ENCODE results near the gene C19orf12. TPM values are rescaled to one million over a fixed set of nuclear protein-coding genes. Genes with fewer than 3 reads are reported as not detected.
A peak's percentile ranks its signal among the peaks of the same experiment; 100 is the strongest.

The C19orf12 gene
- total and polyA plus RNA-seq, 2 of the 13 experiments (the other 11 are each of a cell fraction or from before 2014, with no cell fraction given), result 17.7 to 34.4 TPM

DNA sequence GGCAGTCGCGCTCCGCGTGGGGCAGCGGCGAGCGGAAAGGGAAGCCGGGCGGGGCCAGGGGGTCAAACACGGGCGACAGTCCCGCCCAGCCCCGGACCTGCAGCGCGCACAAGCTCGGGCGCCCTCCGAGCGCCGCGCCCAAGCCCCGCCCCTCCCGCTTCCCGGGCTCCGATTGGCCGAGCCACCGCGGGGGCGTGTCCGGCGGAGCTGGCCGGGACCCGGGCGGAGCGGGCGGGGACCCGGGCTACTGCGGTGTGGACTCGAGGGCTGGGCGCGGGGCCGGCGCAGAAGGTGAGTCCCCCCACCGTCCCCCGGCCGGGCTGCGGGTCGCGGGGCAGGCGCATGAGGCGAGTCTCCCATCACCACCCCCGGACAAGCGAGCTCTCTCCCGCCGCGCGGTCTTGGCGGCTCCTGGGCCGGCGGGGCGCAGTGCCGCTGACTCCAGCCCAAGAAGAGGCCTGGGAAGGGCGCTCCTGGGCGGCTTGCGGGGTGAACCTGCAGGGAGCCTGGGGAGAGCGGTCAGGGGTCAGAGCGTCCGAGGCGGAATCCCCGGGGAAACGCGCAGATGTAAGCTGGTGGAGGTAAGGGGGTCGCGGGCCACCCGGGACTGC, 49.7 kb downstream of the C19orf12 start, which contains the start of gene PLEKHF1 (continued):
- TF ChIP-seq IRF1 (CRISPR knock-in tag; IDR thresholded peaks at IDR 0.05; ENCODE audit: low read depth) (no peak; the same call in 1 of the 2 replicates), ATF1 (CRISPR knock-in tag; IDR thresholded peaks at IDR 0.05) (no peak), ZSCAN31 (CRISPR knock-in tag; IDR thresholded peaks at IDR 0.05; ENCODE audit: low read depth) (no peak), TAF1 (CRISPR knock-in tag; IDR thresholded peaks at IDR 0.05) (peak; percentile 42; the same call in 1 of the 2 replicates), SNAI1 (CRISPR knock-in tag; IDR thresholded peaks at IDR 0.05; ENCODE audit: borderline replicate concordance) (no peak), ELF4 (CRISPR knock-in tag; IDR thresholded peaks at IDR 0.05; ENCODE audit: borderline replicate concordance) (no peak), ZNF224 (CRISPR knock-in tag; IDR thresholded peaks at IDR 0.05) (no peak), ZNF564 (CRISPR knock-in tag; IDR thresholded peaks at IDR 0.05) (no peak), NR2F2 (IDR thresholded peaks at IDR 0.05; ENCODE audit: borderline replicate concordance, low read depth) (no peak), FLYWCH1 (CRISPR knock-in tag; IDR thresholded peaks at IDR 0.05) (no peak), ZNF414 (CRISPR knock-in tag; IDR thresholded peaks at IDR 0.05) (no peak), MYPOP (CRISPR knock-in tag; IDR thresholded peaks at IDR 0.05) (no peak), NFIC (IDR thresholded peaks at IDR 0.05; ENCODE audit: low read length) (no peak), DMAP1 (CRISPR knock-in tag; IDR thresholded peaks at IDR 0.05) (no peak), ZNF264 (CRISPR knock-in tag; IDR thresholded peaks at IDR 0.05) (no peak), MLXIP (CRISPR knock-in tag; IDR thresholded peaks at IDR 0.05; ENCODE audit: borderline replicate concordance) (no peak), ZFP41 (CRISPR knock-in tag; IDR thresholded peaks at IDR 0.05; ENCODE audit: borderline replicate concordance) (no peak), PLSCR1 (CRISPR knock-in tag; IDR thresholded peaks at IDR 0.05; ENCODE audit: borderline replicate concordance) (no peak), KLF12 (CRISPR knock-in tag; IDR thresholded peaks at IDR 0.05; ENCODE audit: borderline replicate concordance) (no peak), KLF9 (CRISPR knock-in tag; IDR thresholded peaks at IDR 0.05; ENCODE audit: low read depth) (no peak)
- TF ChIP-seq, protein P1, sequence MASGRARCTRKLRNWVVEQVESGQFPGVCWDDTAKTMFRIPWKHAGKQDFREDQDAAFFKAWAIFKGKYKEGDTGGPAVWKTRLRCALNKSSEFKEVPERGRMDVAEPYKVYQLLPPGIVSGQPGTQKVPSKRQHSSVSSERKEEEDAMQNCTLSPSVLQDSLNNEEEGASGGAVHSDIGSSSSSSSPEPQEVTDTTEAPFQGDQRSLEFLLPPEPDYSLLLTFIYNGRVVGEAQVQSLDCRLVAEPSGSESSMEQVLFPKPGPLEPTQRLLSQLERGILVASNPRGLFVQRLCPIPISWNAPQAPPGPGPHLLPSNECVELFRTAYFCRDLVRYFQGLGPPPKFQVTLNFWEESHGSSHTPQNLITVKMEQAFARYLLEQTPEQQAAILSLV (CRISPR knock-in tag; IDR thresholded peaks at IDR 0.05; ENCODE audit: borderline replicate concordance), result peak; percentile 14; the same call in 1 of the 2 replicates
- TF ChIP-seq, protein P2, sequence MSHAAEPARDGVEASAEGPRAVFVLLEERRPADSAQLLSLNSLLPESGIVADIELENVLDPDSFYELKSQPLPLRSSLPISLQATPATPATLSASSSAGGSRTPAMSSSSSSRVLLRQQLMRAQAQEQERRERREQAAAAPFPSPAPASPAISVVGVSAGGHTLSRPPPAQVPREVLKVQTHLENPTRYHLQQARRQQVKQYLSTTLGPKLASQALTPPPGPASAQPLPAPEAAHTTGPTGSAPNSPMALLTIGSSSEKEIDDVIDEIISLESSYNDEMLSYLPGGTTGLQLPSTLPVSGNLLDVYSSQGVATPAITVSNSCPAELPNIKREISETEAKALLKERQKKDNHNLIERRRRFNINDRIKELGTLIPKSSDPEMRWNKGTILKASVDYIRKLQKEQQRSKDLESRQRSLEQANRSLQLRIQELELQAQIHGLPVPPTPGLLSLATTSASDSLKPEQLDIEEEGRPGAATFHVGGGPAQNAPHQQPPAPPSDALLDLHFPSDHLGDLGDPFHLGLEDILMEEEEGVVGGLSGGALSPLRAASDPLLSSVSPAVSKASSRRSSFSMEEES (CRISPR knock-in tag; IDR thresholded peaks at IDR 0.05), result no peak
